Activated T-cell treated with anti-CD3 and anti-CD28 coated beads, Interleukin-2, amount 50 U/mL, for 4 hours (primary cell): ENCODE results near the gene SEC63. TPM values are rescaled to one million over a fixed set of nuclear protein-coding genes. Genes with fewer than 3 reads are reported as not detected.
A peak's percentile ranks its signal among the peaks of the same experiment; 100 is the strongest.
"Not testable (repeated sequence)": the region's sequence is repeated elsewhere in the genome, so short reads cannot be mapped to it uniquely, and the experiment has no call there.

Source experiments
- ATAC-seq, 2 donors: fragments of 200-7000 bp; cut with Tn5 transposase; one replicate each; pipeline ENCODE4 v1.10.0; 2021
- DNase-seq: peaks from one replicate; pipeline ENCODE4 v3.0.0-alpha.2; 2020
- H3K27me3 Mint-ChIP-seq: one replicate; pipeline ENCODE4 v1.8.0; 2021; ENCODE audit warnings: low read depth, mixed read lengths
- H3K36me3 Mint-ChIP-seq: one replicate; pipeline ENCODE4 v1.8.0; 2022; ENCODE audit warnings: mixed read lengths; ENCODE audit not compliant: insufficient read depth
- H3K4me1 Mint-ChIP-seq: one replicate; pipeline ENCODE4 v1.8.0; 2021; ENCODE audit warnings: low read depth, mixed read lengths
- H3K4me3 Mint-ChIP-seq: one replicate; pipeline ENCODE4 v1.8.0; 2021; ENCODE audit warnings: mild to moderate bottlenecking, moderate library complexity, mixed read lengths
- H3K9me3 Mint-ChIP-seq: one replicate; pipeline ENCODE4 v1.8.0; 2021; ENCODE audit warnings: mixed read lengths
- total RNA-seq, 3 donors: library from RNA; stranded (reverse); gene quantifications; one replicate each; pipeline ENCODE4 v1.2.1, GENCODE V29; 2021

SEC63 gene
- total RNA-seq, 3 donors from 2014 or later = 73.1 to 86.8 (median 81.0) TPM

DNA sequence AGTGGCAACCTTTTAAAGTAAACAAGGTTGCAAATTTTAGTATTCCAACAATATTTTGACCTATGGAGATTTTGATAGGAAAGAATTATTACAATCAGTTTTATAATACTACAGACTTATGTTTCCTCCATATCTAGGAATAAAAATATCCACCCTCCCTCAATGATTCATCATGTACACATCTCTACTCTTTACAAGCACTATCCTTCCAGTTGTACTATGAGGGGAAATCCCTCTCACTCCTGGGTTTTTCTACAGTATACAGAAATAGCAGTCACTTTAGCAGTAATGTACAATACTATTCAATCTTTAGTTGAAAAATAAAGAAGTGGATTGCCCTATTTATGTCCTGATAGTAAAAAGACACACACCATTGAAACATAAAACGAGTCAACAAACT is 87.6 kb downstream of the SEC63 start:
- no peaks in the 10 kb centered on the region for H3K9me3 Mint-ChIP-seq
- DNase-seq (no peak), ATAC-seq (peak; percentile 83 to 84)
- no peak overlapping the region for H3K4me3 Mint-ChIP-seq
- H3K27me3 Mint-ChIP-seq = no peaks in the 10 kb centered on the region
- peaks cover 16% of the 10 kb centered on the region for H3K4me1 Mint-ChIP-seq
- H3K36me3 Mint-ChIP-seq = peaks cover 18% of the 10 kb centered on the region

DNA sequence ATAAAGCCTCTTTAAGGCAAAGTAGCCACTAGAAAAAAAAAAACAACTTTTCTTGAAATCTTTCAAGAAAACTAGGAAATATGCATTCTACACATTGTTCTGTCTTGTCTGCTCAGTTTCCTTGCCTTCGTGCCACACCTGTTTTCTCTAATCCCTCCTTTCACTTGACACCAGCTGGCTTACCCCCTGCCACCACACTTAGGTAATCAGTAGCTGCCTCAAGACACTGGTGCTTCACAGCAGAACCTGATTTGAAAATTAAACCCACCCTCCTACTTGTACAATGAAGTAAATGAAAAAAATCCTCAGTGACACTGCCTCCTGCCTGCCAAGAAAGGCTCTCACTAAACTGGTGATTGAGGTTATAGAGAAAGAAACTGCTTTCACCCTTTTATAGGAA is 88.1 kb downstream of the SEC63 start:
- Mint-ChIP-seq H3K4me1 (peaks cover 16% of the 10 kb centered on the region), H3K9me3 (no peaks in the 10 kb centered on the region), H3K27me3 (no peaks in the 10 kb centered on the region), H3K4me3 (no peak overlapping the region), H3K36me3 (peaks cover 16% of the 10 kb centered on the region)
- ATAC-seq (peak in 1 of 2 donors; percentile 19), DNase-seq (no peak)

DNA sequence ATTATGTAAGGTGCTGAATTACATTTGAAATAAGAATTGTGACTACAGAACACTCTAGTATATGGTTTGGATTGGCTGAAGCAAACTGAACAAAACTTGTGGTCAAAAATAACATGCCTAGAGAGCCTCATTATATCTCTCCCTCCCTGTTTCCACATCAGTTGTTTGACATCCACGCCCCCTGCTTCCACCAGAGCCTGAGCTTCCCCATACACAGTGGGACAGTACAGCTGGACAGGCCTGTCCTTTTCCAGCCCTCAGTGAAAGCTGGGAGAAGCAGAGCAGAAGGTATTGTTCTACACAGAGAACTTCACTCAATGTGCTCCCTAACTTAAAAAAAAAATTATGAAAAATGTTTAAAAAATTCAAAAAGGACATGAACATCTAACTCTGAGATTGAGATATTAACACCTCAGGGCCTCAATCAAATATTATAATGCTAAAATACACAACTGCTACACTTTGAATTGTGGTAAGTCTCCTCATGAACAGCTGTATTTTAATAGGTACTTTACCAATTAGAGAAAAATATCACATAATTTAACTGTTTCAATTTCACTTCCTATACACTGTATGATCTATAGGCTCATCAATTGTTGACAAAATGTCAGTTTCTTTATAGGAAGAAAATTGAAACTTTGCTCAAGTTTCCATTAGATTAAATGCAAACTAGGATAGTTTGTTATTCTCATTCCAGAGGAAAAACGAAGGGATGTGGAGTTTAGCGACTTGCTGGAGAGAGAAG is 89.0 kb downstream of the SEC63 start:
- H3K4me3 Mint-ChIP-seq = no peak overlapping the region
- no peaks in the 10 kb centered on the region for H3K9me3 Mint-ChIP-seq
- no peaks in the 10 kb centered on the region for H3K27me3 Mint-ChIP-seq
- no peak for ATAC-seq
- DNase-seq = no peak
- peaks cover 16% of the 10 kb centered on the region for H3K36me3 Mint-ChIP-seq
- H3K4me1 Mint-ChIP-seq = peaks cover 16% of the 10 kb centered on the region

DNA sequence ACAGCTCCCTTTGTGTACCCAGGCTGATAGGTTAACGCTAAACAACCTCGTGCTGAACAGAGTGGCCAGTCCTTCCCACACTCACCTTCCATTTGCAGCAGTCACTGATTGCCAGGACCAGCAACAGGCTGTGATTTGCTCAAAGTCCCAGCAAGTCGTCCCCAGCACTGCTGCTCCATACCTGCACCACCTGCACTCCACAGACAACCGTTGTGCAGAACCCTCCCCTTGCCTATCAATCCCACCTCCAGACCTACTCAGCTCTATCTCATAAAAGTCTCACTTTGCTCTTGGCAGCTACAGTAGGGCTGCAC is 90.7 kb downstream of the SEC63 start:
- Mint-ChIP-seq H3K4me3 (no peak overlapping the region), H3K9me3 (no peaks in the 10 kb centered on the region), H3K36me3 (peaks cover 8% of the 10 kb centered on the region), H3K4me1 (peaks cover 16% of the 10 kb centered on the region), H3K27me3 (no peaks in the 10 kb centered on the region)
- ATAC-seq = peak; percentile 8 to 9
- DNase-seq = no peak

DNA sequence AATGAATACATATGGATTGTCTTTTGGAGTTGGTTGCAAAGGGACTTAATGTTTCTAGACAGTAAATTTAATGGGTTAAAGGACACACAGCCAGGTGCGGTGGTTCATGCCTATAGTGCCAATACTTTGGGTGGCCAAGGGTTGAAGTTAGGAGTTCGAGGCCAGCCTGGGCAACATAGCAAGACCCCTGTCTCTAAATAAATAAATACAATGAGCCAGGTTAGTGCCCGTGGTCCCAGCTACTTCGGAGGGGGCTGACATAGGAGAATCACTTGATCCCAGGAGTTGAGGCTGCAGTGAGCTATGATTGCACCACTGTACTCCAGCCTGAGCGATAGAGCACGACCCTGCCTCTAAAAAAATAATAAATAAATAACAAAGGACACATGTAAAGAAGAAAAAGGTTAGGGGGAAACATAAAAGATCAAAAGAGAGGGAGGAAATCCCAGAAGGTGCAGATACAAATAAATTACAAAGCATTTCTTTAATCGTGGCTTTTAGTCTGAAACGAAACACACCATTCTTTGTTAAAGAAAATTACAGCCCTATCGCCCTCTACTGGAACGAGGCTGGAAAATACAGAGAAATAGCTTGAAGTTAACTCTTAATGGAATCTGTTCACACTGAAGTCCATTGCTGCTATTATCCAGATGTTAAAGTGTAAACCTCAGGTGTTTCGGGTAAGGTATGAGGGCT is 91.3 kb downstream of the SEC63 start:
- DNase-seq = no peak
- peak; percentile 23 to 38 for ATAC-seq
- Mint-ChIP-seq H3K4me3 (no peak overlapping the region), H3K9me3 (no peaks in the 10 kb centered on the region), H3K36me3 (peaks cover 8% of the 10 kb centered on the region), H3K4me1 (peaks cover 16% of the 10 kb centered on the region), H3K27me3 (no peaks in the 10 kb centered on the region)

DNA sequence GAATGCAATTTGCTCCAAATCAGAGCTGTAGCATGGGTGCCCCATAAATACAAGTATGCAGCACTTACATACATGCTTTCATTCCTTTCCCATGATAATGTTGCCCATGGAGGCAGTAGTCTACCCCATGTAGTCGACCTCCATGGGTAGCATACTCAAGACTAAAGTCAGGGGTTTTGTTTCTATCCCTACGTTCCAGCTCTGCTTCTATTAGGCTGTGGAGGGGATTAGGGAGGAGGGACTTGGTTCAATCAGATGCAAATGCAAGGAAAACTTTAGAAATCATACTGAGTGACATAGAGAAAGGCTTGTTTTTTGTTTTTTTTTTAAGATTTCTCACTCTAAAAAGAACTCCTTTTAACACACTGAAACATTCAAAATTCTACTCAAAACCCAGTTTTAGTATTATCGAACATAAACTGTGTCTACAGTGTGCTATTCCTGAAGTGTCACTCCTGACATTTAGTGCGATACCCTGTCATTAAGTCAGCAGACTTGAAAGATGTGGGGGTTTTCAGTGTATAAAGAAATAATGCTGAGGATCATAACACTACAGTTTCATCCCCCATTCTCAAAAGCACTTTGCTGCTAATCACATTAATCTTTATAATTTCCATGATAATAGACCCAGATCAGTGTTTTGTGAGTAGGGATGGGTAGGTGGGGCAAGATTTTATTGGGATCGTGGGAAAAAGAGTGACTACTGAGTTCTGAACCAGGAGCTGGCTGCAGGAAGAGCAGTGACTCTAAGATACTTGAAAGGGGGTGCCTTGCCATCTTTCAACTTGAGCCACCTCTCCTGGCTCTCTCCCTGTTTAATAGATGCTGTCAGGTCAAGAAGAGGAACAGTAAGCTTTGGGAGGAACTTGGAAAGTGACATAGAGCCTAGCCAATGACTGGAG is 93.5 kb downstream of the SEC63 start:
- DNase-seq = no peak
- peaks cover 1% of the 10 kb centered on the region for H3K36me3 Mint-ChIP-seq
- no peaks in the 10 kb centered on the region for H3K9me3 Mint-ChIP-seq
- H3K4me1 Mint-ChIP-seq = peaks cover 3% of the 10 kb centered on the region
- no peak for ATAC-seq
- no peak overlapping the region for H3K4me3 Mint-ChIP-seq
- H3K27me3 Mint-ChIP-seq = no peaks in the 10 kb centered on the region

DNA sequence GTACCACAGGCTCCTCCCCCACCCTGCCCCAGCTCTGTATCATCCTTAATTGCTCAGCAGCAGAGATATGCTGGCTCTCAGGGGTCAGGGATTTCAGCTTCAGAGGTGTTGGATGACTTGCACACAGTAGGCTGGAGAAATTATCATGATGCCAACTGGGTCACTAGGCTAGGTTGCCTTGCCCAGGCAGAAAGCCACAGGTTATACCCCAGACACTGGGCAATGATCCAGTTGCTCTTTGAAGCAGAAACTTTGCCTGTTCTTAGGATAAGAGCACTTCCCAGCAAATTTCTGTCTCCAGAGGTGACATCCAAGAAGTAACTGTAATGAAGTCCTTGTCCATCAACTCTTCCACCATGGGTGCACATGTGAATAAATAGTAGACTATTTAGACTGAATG is 95.6 kb downstream of the SEC63 start:
- Mint-ChIP-seq H3K4me1 (peaks cover under 1% of the 10 kb centered on the region), H3K36me3 (peaks cover 1% of the 10 kb centered on the region), H3K27me3 (no peaks in the 10 kb centered on the region), H3K9me3 (no peaks in the 10 kb centered on the region), H3K4me3 (no peak overlapping the region)
- ATAC-seq (no peak), DNase-seq (no peak)

DNA sequence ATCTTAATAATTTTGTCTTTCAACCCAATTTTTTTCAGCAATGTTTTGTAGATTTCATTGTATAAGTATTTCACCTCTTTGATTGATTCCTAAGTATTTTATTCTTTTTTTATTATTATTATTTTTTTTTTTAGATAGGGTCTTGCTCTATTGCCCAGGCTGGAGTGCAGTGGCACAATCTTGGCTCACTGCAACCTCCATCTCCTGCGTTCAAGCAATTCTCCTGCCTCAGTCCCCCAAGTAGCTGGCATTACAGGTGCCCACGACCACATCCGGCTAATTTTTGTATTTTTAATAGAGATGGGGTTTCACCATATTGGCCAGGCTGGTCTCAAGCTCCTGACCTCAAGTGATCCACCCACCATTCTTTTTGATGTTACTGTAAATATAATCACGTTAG is 97.0 kb downstream of the SEC63 start:
- not testable (repeated sequence) for DNase-seq, ATAC-seq, H3K4me3 Mint-ChIP-seq, H3K27me3 Mint-ChIP-seq, H3K4me1 Mint-ChIP-seq, H3K36me3 Mint-ChIP-seq, H3K9me3 Mint-ChIP-seq

DNA sequence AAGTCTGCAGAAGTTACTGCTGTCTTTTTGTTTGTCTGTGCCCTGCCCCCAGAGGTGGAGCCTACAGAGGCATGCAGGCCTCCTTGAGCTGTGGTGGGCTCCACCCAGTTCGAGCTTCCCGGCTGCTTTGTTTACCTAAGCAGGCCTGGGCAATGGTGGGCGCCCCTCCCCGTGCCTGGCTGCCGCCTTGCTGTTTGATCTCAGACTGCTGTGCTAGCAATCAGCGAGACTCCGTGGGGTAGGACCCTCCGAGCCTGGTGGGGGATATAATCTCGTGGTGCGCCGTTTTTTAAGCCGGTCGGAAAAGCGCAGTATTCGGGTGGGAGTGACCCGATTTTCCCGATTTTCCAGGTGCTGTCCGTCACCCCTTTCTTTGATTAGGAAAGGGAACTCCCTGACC is 97.9 kb downstream of the SEC63 start:
- not testable (repeated sequence) for DNase-seq, H3K36me3 Mint-ChIP-seq, H3K9me3 Mint-ChIP-seq, ATAC-seq, H3K27me3 Mint-ChIP-seq, H3K4me3 Mint-ChIP-seq, H3K4me1 Mint-ChIP-seq

DNA sequence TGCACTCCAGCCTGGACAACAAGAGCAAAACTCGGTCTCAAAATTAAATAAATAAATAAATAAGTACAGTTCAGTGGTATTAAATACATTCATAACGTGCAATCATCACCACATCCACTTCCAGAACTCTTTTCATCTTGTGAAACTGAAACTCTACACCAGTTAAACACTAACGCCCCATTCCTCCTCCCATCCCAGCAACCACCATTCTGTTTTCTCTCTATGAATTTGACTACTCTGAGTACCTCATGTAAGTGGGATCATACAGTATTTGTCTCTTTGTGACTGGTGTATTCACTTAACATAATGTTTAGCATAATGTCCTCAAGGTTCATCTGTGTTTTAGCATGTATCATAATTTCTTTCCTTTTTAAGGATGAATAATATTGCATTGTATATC is 104.8 kb downstream of the SEC63 start:
- Mint-ChIP-seq H3K27me3 (no peaks in the 10 kb centered on the region), H3K36me3 (no peaks in the 10 kb centered on the region), H3K4me1 (peaks cover 6% of the 10 kb centered on the region), H3K4me3 (no peak overlapping the region), H3K9me3 (no peaks in the 10 kb centered on the region)
- DNase-seq (no peak), ATAC-seq (peak; percentile 68 to 73)

DNA sequence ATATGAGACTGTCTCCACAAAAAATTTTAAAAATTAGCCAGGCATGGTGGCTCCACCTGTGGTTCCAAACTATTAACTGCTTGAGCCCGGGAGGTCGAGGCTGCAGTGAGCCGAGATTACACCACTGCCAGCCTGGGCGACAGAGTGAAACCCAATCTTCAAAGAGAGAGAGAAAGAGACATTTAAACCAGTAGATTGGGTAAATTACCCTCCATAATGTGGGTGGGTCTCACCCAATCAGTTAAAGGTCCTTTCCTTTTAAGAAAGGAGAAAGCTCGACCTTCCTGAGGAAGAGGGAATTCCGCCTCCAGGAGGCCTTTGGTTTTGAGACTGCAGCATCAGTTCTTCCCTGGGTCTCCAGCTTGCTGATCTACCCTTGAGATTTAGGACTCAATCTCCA is 108.7 kb downstream of the SEC63 start:
- no peak overlapping the region for H3K4me3 Mint-ChIP-seq
- H3K36me3 Mint-ChIP-seq = no peaks in the 10 kb centered on the region
- ATAC-seq = no peak
- no peaks in the 10 kb centered on the region for H3K9me3 Mint-ChIP-seq
- no peak for DNase-seq
- no peaks in the 10 kb centered on the region for H3K27me3 Mint-ChIP-seq
- H3K4me1 Mint-ChIP-seq = peaks cover 11% of the 10 kb centered on the region

DNA sequence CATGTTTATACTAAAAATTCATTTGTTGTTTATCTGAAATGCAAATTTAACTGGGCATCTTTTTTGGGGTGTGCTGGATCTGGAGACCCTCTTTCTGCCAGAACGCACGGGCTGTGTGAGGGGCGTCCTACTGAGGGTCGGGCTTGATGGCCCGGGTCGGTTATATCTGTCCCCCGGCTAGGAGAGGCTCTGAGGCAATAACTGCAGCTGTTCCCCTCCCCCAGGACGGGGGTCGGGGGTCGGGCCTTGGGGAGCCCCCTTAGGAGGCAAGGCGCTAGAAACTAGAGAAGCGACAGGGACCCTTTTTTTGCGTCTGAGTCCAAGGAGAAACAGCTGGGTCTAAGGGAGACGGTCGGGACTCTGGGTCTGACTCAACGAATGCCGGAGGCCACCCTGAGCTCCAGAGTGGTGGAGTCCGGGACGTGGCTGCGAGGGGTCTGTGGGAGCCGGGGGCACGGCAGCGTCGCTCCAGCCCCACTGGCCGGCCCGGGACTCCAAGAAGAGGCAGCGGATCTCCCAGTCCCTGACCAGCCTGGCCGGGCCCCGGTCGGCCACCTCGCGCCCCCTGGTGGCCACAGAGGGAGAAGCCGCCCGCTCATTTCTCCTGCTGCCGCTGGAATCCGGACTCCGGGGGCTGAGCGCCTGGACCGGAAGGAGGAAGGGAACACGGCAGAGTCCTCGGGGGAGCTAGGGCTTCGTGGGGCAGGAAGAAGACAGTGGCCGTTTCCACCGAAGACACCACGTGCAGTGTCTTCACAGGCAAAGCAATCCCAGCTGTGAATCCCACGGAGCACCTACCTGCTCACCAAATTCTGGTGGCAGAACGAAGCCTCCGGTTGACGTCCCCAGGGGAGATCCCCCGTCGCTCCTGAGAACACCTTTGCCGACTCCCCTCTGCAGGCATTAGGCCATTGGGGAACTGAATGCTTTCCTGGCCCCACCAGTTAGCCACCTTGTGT is 109.9 kb downstream of the SEC63 start:
- H3K4me1 Mint-ChIP-seq = peaks cover 19% of the 10 kb centered on the region
- ATAC-seq (peak; percentile 88 to 89), DNase-seq (peak; percentile 80)
- no peaks in the 10 kb centered on the region for H3K9me3 Mint-ChIP-seq
- peak overlapping the region; percentile 77 for H3K4me3 Mint-ChIP-seq
- no peaks in the 10 kb centered on the region for H3K36me3 Mint-ChIP-seq
- no peaks in the 10 kb centered on the region for H3K27me3 Mint-ChIP-seq

DNA sequence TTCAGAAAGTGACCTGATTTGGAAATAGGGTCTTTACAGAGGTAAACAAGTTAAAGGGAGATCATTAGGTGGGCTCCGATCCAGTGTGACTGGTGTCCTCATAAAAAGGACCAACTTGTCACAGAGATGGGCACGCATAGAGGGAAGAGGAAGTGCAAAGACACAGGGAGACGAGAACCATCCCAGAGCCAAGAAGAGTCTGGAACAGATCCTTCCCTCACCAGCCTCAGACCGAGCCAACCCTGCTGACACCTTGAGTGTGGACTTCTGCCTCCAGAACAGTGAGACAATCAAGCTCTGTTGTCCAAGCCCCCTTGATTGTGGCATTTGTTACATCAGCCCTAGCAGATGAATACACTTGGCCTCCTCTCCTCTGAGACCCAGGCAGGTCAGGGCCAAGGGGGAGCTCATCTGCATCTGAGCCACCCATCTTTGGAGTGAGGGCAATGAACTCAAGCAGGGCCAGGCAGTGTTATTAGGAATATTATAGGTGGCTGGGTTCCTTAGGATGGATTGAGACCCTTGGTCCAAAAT is 111.7 kb downstream of the SEC63 start:
- peaks cover 22% of the 10 kb centered on the region for H3K4me1 Mint-ChIP-seq
- H3K36me3 Mint-ChIP-seq = no peaks in the 10 kb centered on the region
- H3K27me3 Mint-ChIP-seq = no peaks in the 10 kb centered on the region

More for the DNA sequence above, 111.7 kb downstream of the SEC63 start:
- DNase-seq (no peak), ATAC-seq (no peak)
- no peaks in the 10 kb centered on the region for H3K9me3 Mint-ChIP-seq
- H3K4me3 Mint-ChIP-seq = no peak overlapping the region
